GM23338 (cell line): ENCODE results near the gene DAB1. TPM values are rescaled to one million over a fixed set of nuclear protein-coding genes. Genes with fewer than 3 reads are reported as not detected.

Experiments
- ATAC-seq: fragments of 200-7000 bp; cut with Tn5 transposase; 3 replicates; pipeline ENCODE4 v1.9.1; 2020
- DNase-seq: peaks from one replicate; pipeline ENCODE4 v3.0.0-alpha.2; 2015; ENCODE audit warnings: low spot score
- H2AFZ ChIP-seq: fragments of 200-600 bp; sonication (generic); 2 replicates; pipeline ENCODE4 v1.8.0; 2016; ENCODE audit warnings: antibody characterized with exemption, mild to moderate bottlenecking, moderate library complexity
- H3F3A ChIP-seq: fragments of 200-600 bp; sonication (generic); replicated peaks from 2 replicates; pipeline ENCODE4 v1.8.0; 2017; ENCODE audit warnings: antibody characterized with exemption, mixed run types, low read depth
- H3K27ac ChIP-seq: fragments of 200-600 bp; sonication (generic); 2 replicates; pipeline ENCODE4 v1.6.1; 2016; ENCODE audit warnings: low read depth
- H3K27me3 ChIP-seq: fragments of 200-600 bp; sonication (generic); 2 replicates; pipeline ENCODE4 v1.8.0; 2016; ENCODE audit warnings: mild to moderate bottlenecking, mixed run types, moderate library complexity; ENCODE audit not compliant: insufficient read depth
- H3K36me3 ChIP-seq: fragments of 200-600 bp; sonication (generic); 2 replicates; pipeline ENCODE4 v1.8.0; 2016; ENCODE audit warnings: mild to moderate bottlenecking; ENCODE audit not compliant: insufficient read depth
- H3K4me1 ChIP-seq: fragments of 200-600 bp; sonication (generic); 2 replicates; pipeline ENCODE4 v1.8.0; 2016; ENCODE audit warnings: mild to moderate bottlenecking, moderate library complexity; ENCODE audit not compliant: insufficient read depth
- H3K4me2 ChIP-seq: fragments of 200-600 bp; sonication (generic); 2 replicates; pipeline ENCODE4 v1.7.1; 2017; ENCODE audit warnings: mixed run types
- H3K4me3 ChIP-seq: fragments of 200-600 bp; sonication (generic); 2 replicates; pipeline ENCODE4 v1.6.1; 2016; ENCODE audit warnings: mixed run types
- H3K79me2 ChIP-seq: fragments of 200-600 bp; sonication (generic); replicated peaks from 2 replicates; pipeline ENCODE4 v1.8.0; 2017; ENCODE audit warnings: mild to moderate bottlenecking; ENCODE audit not compliant: insufficient read depth
- H3K9me2 ChIP-seq: fragments of 200-600 bp; sonication (generic); 2 replicates; pipeline ENCODE4 v1.8.0; 2017; ENCODE audit not compliant: insufficient read depth
- H4K20me1 ChIP-seq: fragments of 200-600 bp; sonication (generic); replicated peaks from 2 replicates; pipeline ENCODE4 v1.8.0; 2017; ENCODE audit warnings: mild to moderate bottlenecking; ENCODE audit not compliant: insufficient read depth
- H3K27ac Mint-ChIP-seq: 2 replicates; pipeline ENCODE4 v1.8.0; 2020; ENCODE audit warnings: inconsistent platforms, mild to moderate bottlenecking, moderate library complexity, mixed read lengths
- H3K27me3 Mint-ChIP-seq: 3 replicates; pipeline ENCODE4 v1.8.0; 2022; ENCODE audit warnings: low read depth, mild to moderate bottlenecking, moderate library complexity, mixed read lengths, inconsistent platforms; ENCODE audit not compliant: insufficient read depth, poor library complexity
- H3K36me3 Mint-ChIP-seq: 3 replicates; pipeline ENCODE4 v1.8.0; 2021; ENCODE audit warnings: low read depth, mild to moderate bottlenecking, inconsistent platforms, moderate library complexity, mixed read lengths
- H3K4me1 Mint-ChIP-seq: 3 replicates; pipeline ENCODE4 v1.8.0; 2020; ENCODE audit warnings: mild to moderate bottlenecking, inconsistent platforms, mixed read lengths
- H3K4me3 Mint-ChIP-seq: 3 replicates; pipeline ENCODE4 v1.8.0; 2021; ENCODE audit warnings: moderate library complexity, mild to moderate bottlenecking, inconsistent platforms, mixed read lengths
- H3K9me3 Mint-ChIP-seq: 3 replicates; pipeline ENCODE4 v1.8.0; 2020; ENCODE audit warnings: moderate library complexity, mild to moderate bottlenecking, inconsistent platforms, mixed read lengths
- ETS1 ChIP-seq: IDR thresholded peaks from 2 replicates; pipeline ENCODE4 v1.6.1; 2016; ENCODE audit warnings: antibody characterized with exemption
- NANOG ChIP-seq: IDR thresholded peaks from 2 replicates; pipeline ENCODE4 v1.6.1; 2016; ENCODE audit warnings: antibody characterized with exemption, borderline replicate concordance
- POLR2AphosphoS5 ChIP-seq: IDR thresholded peaks from 2 replicates; pipeline ENCODE4 v1.6.1; 2016; ENCODE audit warnings: antibody characterized with exemption, low read depth
- STAT1 ChIP-seq: IDR thresholded peaks from one replicate; pipeline ENCODE4 v1.6.1; 2016; ENCODE audit warnings: antibody characterized with exemption; ENCODE audit not compliant: unreplicated experiment
- ZNF114 ChIP-seq: fragments of 250-450 bp; sonication (Bioruptor Pico); IDR thresholded peaks from 2 replicates; pipeline ENCODE4 v1.5.0; 2020; ENCODE audit warnings: mild to moderate bottlenecking, moderate library complexity
- ZNF331 ChIP-seq: fragments of 250-450 bp; sonication (Bioruptor Pico); IDR thresholded peaks from 2 replicates; pipeline ENCODE4 v1.5.0; 2020; ENCODE audit warnings: low read depth, mild to moderate bottlenecking, moderate library complexity
- polyA plus RNA-seq: library from polyadenylated mRNA; unstranded; fragments of >200 nt; fragmentation: Nextera tagmentation; extraction: Ambion mirVana; gene quantifications from 2 replicates; pipeline ENCODE4 v1.2.1, GENCODE V29; 2016
- total RNA-seq: library from RNA; depleted of rRNA; stranded (reverse); fragments of >200 nt; shearing (Covaris generic); gene quantifications from 2 replicates; pipeline ENCODE4 v1.2.3, GENCODE V29; 2014
- TF ChIP-seq, protein P1 (sequence below): fragments of 250-450 bp; sonication (Bioruptor Pico); IDR thresholded peaks from 2 replicates; pipeline ENCODE4 v1.5.0; 2020; ENCODE audit warnings: mild to moderate bottlenecking, moderate library complexity
- TF ChIP-seq, protein P2 (sequence below): IDR thresholded peaks from one replicate; pipeline ENCODE4 v1.6.1; 2018; ENCODE audit warnings: antibody characterized with exemption; ENCODE audit not compliant: unreplicated experiment
- TF ChIP-seq, protein P3 (sequence below), 2 experiments: fragments of 200-600 bp in 1 of 2; sonication (generic) in 1 of 2; conservative IDR thresholded peaks; 2 replicates each; pipeline versions ENCODE4 v1.5.1 to v1.6.1; 2016 to 2017; ENCODE audit warnings: antibody characterized with exemption in 2 of 2, low read depth in 2 of 2, mild to moderate bottlenecking in 2 of 2, moderate library complexity in 1 of 2

Gene DAB1
- total and polyA plus RNA-seq, 2 experiments from 2014 or later = 12.8 to 14.5 TPM

DNA sequence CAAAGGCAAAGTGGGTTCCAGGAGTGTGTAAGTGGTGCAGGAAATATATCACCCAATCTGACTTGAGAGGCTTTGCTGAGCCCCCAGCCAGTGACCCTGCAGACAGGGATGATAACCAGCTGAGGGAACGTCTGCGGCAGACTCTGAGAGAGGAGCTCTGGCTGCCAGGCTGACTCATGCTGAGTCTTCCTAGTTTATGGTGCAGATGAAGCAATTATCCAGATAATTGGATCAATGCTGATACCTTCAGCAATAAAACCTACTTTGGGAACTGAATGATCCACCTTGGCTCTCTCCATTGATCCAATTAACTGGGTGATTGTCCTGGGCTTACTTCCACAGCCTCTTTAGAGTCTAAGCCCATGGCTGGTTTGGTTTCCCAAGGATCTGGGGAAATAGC, 465.3 kb downstream of the DAB1 start (continued):
- TF ChIP-seq ETS1 = no peak
- TF ChIP-seq, protein P1, sequence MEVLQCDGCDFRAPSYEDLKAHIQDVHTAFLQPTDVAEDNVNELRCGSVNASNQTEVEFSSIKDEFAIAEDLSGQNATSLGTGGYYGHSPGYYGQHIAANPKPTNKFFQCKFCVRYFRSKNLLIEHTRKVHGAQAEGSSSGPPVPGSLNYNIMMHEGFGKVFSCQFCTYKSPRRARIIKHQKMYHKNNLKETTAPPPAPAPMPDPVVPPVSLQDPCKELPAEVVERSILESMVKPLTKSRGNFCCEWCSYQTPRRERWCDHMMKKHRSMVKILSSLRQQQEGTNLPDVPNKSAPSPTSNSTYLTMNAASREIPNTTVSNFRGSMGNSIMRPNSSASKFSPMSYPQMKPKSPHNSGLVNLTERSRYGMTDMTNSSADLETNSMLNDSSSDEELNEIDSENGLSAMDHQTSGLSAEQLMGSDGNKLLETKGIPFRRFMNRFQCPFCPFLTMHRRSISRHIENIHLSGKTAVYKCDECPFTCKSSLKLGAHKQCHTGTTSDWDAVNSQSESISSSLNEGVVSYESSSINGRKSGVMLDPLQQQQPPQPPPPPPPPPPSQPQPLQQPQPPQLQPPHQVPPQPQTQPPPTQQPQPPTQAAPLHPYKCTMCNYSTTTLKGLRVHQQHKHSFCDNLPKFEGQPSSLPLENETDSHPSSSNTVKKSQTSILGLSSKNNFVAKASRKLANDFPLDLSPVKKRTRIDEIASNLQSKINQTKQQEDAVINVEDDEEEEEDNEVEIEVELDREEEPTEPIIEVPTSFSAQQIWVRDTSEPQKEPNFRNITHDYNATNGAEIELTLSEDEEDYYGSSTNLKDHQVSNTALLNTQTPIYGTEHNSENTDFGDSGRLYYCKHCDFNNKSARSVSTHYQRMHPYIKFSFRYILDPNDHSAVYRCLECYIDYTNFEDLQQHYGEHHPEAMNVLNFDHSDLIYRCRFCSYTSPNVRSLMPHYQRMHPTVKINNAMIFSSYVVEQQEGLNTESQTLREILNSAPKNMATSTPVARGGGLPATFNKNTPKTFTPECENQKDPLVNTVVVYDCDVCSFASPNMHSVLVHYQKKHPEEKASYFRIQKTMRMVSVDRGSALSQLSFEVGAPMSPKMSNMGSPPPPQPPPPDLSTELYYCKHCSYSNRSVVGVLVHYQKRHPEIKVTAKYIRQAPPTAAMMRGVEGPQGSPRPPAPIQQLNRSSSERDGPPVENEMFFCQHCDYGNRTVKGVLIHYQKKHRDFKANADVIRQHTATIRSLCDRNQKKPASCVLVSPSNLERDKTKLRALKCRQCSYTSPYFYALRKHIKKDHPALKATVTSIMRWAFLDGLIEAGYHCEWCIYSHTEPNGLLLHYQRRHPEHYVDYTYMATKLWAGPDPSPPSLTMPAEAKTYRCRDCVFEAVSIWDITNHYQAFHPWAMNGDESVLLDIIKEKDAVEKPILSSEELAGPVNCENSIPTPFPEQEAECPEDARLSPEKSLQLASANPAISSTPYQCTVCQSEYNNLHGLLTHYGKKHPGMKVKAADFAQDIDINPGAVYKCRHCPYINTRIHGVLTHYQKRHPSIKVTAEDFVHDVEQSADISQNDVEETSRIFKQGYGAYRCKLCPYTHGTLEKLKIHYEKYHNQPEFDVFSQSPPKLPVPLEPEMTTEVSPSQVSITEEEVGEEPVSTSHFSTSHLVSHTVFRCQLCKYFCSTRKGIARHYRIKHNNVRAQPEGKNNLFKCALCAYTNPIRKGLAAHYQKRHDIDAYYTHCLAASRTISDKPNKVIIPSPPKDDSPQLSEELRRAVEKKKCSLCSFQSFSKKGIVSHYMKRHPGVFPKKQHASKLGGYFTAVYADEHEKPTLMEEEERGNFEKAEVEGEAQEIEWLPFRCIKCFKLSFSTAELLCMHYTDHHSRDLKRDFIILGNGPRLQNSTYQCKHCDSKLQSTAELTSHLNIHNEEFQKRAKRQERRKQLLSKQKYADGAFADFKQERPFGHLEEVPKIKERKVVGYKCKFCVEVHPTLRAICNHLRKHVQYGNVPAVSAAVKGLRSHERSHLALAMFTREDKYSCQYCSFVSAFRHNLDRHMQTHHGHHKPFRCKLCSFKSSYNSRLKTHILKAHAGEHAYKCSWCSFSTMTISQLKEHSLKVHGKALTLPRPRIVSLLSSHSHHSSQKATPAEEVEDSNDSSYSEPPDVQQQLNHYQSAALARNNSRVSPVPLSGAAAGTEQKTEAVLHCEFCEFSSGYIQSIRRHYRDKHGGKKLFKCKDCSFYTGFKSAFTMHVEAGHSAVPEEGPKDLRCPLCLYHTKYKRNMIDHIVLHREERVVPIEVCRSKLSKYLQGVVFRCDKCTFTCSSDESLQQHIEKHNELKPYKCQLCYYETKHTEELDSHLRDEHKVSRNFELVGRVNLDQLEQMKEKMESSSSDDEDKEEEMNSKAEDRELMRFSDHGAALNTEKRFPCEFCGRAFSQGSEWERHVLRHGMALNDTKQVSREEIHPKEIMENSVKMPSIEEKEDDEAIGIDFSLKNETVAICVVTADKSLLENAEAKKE (CRISPR knock-in tag) = no peak
- no peak for TF ChIP-seq STAT1

- H2AFZ ChIP-seq = no peak overlapping the region
- no peaks in the 10 kb centered on the region for H3K36me3 Mint-ChIP-seq
These were observed 465.9 kb downstream of the DAB1 start for GRCh38 chr1:56957931-56958330.

More at GRCh38 chr1:56957931-56958330, 465.9 kb downstream of the DAB1 start:
- no peaks in the 10 kb centered on the region for H4K20me1 ChIP-seq
- Mint-ChIP-seq H3K27ac (no peak overlapping the region), H3K9me3 (no peaks in the 10 kb centered on the region), H3K27me3 (peaks cover 2% of the 10 kb centered on the region), H3K4me1 (no peaks in the 10 kb centered on the region), H3K4me3 (no peak overlapping the region)
- DNase-seq = no peak
- no peaks in the 10 kb centered on the region for H3K4me1 ChIP-seq
- no peaks in the 10 kb centered on the region for H3K27me3 ChIP-seq
- no peaks in the 10 kb centered on the region for H3K79me2 ChIP-seq
- H3F3A ChIP-seq = no peaks in the 10 kb centered on the region
- no peak overlapping the region for H3K4me2 ChIP-seq
- TF ChIP-seq, protein P2, sequence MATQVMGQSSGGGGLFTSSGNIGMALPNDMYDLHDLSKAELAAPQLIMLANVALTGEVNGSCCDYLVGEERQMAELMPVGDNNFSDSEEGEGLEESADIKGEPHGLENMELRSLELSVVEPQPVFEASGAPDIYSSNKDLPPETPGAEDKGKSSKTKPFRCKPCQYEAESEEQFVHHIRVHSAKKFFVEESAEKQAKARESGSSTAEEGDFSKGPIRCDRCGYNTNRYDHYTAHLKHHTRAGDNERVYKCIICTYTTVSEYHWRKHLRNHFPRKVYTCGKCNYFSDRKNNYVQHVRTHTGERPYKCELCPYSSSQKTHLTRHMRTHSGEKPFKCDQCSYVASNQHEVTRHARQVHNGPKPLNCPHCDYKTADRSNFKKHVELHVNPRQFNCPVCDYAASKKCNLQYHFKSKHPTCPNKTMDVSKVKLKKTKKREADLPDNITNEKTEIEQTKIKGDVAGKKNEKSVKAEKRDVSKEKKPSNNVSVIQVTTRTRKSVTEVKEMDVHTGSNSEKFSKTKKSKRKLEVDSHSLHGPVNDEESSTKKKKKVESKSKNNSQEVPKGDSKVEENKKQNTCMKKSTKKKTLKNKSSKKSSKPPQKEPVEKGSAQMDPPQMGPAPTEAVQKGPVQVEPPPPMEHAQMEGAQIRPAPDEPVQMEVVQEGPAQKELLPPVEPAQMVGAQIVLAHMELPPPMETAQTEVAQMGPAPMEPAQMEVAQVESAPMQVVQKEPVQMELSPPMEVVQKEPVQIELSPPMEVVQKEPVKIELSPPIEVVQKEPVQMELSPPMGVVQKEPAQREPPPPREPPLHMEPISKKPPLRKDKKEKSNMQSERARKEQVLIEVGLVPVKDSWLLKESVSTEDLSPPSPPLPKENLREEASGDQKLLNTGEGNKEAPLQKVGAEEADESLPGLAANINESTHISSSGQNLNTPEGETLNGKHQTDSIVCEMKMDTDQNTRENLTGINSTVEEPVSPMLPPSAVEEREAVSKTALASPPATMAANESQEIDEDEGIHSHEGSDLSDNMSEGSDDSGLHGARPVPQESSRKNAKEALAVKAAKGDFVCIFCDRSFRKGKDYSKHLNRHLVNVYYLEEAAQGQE = no peak
- TF ChIP-seq ZNF114 (no peak), POLR2AphosphoS5 (no peak), ETS1 (no peak), STAT1 (no peak), NANOG (no peak), ZNF331 (CRISPR knock-in tag) (no peak)
- TF ChIP-seq, protein P3, sequence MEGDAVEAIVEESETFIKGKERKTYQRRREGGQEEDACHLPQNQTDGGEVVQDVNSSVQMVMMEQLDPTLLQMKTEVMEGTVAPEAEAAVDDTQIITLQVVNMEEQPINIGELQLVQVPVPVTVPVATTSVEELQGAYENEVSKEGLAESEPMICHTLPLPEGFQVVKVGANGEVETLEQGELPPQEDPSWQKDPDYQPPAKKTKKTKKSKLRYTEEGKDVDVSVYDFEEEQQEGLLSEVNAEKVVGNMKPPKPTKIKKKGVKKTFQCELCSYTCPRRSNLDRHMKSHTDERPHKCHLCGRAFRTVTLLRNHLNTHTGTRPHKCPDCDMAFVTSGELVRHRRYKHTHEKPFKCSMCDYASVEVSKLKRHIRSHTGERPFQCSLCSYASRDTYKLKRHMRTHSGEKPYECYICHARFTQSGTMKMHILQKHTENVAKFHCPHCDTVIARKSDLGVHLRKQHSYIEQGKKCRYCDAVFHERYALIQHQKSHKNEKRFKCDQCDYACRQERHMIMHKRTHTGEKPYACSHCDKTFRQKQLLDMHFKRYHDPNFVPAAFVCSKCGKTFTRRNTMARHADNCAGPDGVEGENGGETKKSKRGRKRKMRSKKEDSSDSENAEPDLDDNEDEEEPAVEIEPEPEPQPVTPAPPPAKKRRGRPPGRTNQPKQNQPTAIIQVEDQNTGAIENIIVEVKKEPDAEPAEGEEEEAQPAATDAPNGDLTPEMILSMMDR (conservative IDR thresholded peaks at IDR 0.05; ENCODE audit: low read depth in 2 of 2) = no peak
- no peak overlapping the region for H3K27ac ChIP-seq
- H3K9me2 ChIP-seq = no peaks in the 10 kb centered on the region; the same call in 1 of the 2 replicates
- ATAC-seq = no peak
- H3K36me3 ChIP-seq = no peaks in the 10 kb centered on the region
- no peak overlapping the region for H3K4me3 ChIP-seq
